ENCODE measurements around the gene HMCN2.

Gene HMCN2

DNA sequence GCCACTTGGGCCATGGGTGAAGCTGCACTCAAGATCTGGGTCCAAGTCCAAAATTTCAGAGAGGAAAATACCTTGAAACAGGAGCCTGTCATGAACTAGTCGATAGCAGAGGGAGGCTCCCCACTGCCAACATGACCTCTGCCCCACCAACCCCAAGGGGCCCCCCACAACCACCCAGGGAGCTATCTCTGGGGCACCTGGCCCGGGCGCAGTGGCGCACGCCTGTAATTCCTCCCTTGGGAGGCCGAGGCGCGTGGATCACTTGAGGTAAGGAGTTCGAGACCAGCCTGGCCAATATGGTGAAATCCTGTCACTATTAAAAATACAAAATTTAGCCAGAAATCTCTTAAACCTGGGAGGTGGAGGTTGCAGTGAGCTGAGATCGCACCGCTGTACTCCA lies 20.1 kb upstream of the HMCN2 start:
- Histone ChIP-seq H2BK120ac (ENCODE audit: low read depth, low read length) (no peak overlapping the region), H3K18ac (ENCODE audit: low read depth in 1 of 2, low read length in 2 of 2) (no peak overlapping the region), H4K91ac (ENCODE audit: low read length) (no peak overlapping the region), H2BK15ac (ENCODE audit: low read depth, poor library complexity, severe bottlenecking) (no peak overlapping the region), H3K4me1 (ENCODE audit: control insufficient read depth, insufficient read depth, low read depth, low read length) (peaks cover 10% of the 10 kb centered on the region), H3K23ac (ENCODE audit: low read length in 2 of 2) (no peak overlapping the region), H3K4ac (ENCODE audit: low read depth in 1 of 2, low read length in 2 of 2) (no peak overlapping the region), H3K14ac (ENCODE audit: low read length in 2 of 2) (no peak overlapping the region), H3K79me1 (replicated peaks; ENCODE audit: low read length, poor library complexity, severe bottlenecking) (no peaks in the 10 kb centered on the region), H3K9ac (ENCODE audit: low read length) (no peak overlapping the region), H4K8ac (ENCODE audit: low read length) (no peak overlapping the region), H2AK5ac (ENCODE audit: low read length, severe bottlenecking) (no peak overlapping the region), H3K27ac (ENCODE audit: low read length, poor library complexity, severe bottlenecking) (no peak overlapping the region), H3K4me2 (ENCODE audit: low read length, poor library complexity, severe bottlenecking) (no peak overlapping the region), H2BK5ac (ENCODE audit: low read depth, low read length, poor library complexity, severe bottlenecking) (no peak overlapping the region), H2BK12ac (ENCODE audit: low read length in 2 of 2) (no peak overlapping the region), H2AFZ (ENCODE audit: low read depth, low read length) (no peak overlapping the region), H3K27me3 (ENCODE audit: control insufficient read depth in 1 of 2, insufficient read depth in 1 of 2, low read length in 2 of 2) (peaks cover 3 to 17% of the 10 kb centered on the region in 2 experiments), H3K9me3 (ENCODE audit: control insufficient read depth, low read length) (peaks cover 5% of the 10 kb centered on the region), H3K36me3 (ENCODE audit: control insufficient read depth in 1 of 2, insufficient read depth in 2 of 2, low read depth in 1 of 2, low read length in 2 of 2) (no peaks in the 10 kb centered on the region), H3K4me3 (ENCODE audit: insufficient read depth in 1 of 2, low read depth in 1 of 2, low read length in 2 of 2) (no peak overlapping the region)
- WGBS = 100% methylated on average over 7 of the region's 11 CpGs
- DNase-seq = no peak

DNA sequence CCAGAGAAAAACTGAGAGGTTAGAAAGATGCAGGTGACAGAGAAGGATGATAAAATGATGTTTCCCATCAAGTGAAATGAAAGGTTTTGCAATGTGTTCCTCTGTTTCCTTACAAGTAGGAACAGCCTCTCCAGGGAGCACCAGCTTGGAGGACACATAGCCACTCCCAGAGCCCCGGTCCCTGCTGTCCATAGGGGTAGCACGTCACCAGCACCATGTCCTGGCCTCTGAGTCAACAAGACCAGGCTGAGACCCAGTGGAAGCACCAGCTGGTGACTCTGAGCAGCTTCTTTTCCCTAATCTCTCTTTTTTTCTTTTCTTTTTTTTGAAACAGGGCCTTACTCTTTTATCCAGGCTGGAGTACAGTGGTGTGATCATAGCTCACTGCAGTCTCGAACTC lies 19.4 kb upstream of the HMCN2 start:
- Histone ChIP-seq H3K4me3 (ENCODE audit: insufficient read depth in 1 of 2, low read depth in 1 of 2, low read length in 2 of 2) (no peak overlapping the region), H3K23ac (ENCODE audit: low read length in 2 of 2) (no peak overlapping the region), H2BK15ac (ENCODE audit: low read depth, poor library complexity, severe bottlenecking) (no peak overlapping the region), H2BK12ac (ENCODE audit: low read length in 2 of 2) (no peak overlapping the region), H2BK5ac (ENCODE audit: low read depth, low read length, poor library complexity, severe bottlenecking) (no peak overlapping the region), H2BK120ac (ENCODE audit: low read depth, low read length) (no peak overlapping the region), H3K4ac (ENCODE audit: low read depth in 1 of 2, low read length in 2 of 2) (no peak overlapping the region), H2AFZ (ENCODE audit: low read depth, low read length) (no peak overlapping the region), H3K9ac (ENCODE audit: low read length) (no peak overlapping the region), H3K36me3 (ENCODE audit: control insufficient read depth in 1 of 2, insufficient read depth in 2 of 2, low read depth in 1 of 2, low read length in 2 of 2) (no peaks in the 10 kb centered on the region), H3K4me2 (ENCODE audit: low read length, poor library complexity, severe bottlenecking) (no peak overlapping the region), H3K14ac (ENCODE audit: low read length in 2 of 2) (no peak overlapping the region), H3K27ac (ENCODE audit: low read length, poor library complexity, severe bottlenecking) (no peak overlapping the region), H2AK5ac (ENCODE audit: low read length, severe bottlenecking) (no peak overlapping the region), H3K9me3 (ENCODE audit: control insufficient read depth, low read length) (peaks cover 11% of the 10 kb centered on the region), H4K91ac (ENCODE audit: low read length) (no peak overlapping the region), H3K18ac (ENCODE audit: low read depth in 1 of 2, low read length in 2 of 2) (no peak overlapping the region), H3K79me1 (replicated peaks; ENCODE audit: low read length, poor library complexity, severe bottlenecking) (no peaks in the 10 kb centered on the region), H3K27me3 (ENCODE audit: control insufficient read depth in 1 of 2, insufficient read depth in 1 of 2, low read length in 2 of 2) (peaks cover 3 to 17% of the 10 kb centered on the region in 2 experiments), H3K4me1 (ENCODE audit: control insufficient read depth, insufficient read depth, low read depth, low read length) (peaks cover 10% of the 10 kb centered on the region), H4K8ac (ENCODE audit: low read length) (no peak overlapping the region)
- DNase-seq = no peak
- 82% methylated on average over 3 of the region's 3 CpGs for WGBS

DNA sequence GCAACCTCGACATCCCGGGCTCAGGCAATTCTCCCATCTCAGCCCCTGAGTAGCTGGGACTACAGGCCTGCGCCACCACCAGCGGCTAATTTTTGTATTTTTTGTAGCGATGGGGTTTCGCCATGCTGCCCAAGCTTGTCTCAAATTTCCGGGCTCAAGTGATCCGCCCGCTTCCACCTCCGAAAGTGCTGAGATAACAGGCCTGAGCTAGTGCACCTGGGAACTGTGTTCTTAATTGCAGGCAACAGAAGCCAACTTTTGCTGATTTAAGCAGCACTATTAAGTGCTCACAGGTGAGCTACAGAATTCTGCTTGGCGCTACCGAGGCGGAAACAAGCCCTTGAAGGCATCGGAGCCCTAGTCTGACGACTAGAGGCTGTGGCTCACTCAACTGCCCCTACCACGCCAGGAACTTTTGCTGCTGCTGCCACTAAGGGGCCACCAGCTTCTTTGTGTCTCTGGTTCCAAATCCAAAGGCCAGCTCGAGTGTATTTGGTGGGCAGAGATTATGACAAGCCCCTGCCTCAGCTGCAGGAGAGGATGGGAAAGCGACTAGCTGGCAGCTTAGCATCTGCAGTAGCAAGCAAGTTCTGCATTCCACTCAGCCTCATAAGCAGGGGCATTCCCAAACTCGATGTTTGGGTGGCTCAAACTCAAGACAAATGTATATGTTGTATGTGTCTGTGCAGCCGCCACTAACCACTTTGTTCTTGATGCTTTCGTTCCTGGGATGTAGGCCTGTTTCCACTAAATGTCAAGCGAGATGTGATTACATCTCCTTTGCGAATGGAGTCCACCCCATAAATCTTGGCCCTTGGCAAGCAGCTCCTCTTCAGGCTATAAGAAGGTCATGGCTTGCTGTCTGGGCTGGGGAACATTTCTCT lies 10.6 kb upstream of the HMCN2 start:
- Histone ChIP-seq H3K9ac (ENCODE audit: low read length) (no peak overlapping the region), H3K79me1 (replicated peaks; ENCODE audit: low read length, poor library complexity, severe bottlenecking) (no peaks in the 10 kb centered on the region), H3K4me1 (ENCODE audit: control insufficient read depth, insufficient read depth, low read depth, low read length) (no peaks in the 10 kb centered on the region), H2BK120ac (ENCODE audit: low read depth, low read length) (no peak overlapping the region), H3K4ac (ENCODE audit: low read depth in 1 of 2, low read length in 2 of 2) (no peak overlapping the region), H4K91ac (ENCODE audit: low read length) (no peak overlapping the region), H3K27me3 (ENCODE audit: control insufficient read depth in 1 of 2, insufficient read depth in 1 of 2, low read length in 2 of 2) (peaks cover 28 to 38% of the 10 kb centered on the region in 2 experiments), H4K8ac (ENCODE audit: low read length) (no peak overlapping the region), H2BK5ac (ENCODE audit: low read depth, low read length, poor library complexity, severe bottlenecking) (no peak overlapping the region), H3K27ac (ENCODE audit: low read length, poor library complexity, severe bottlenecking) (no peak overlapping the region), H3K36me3 (ENCODE audit: control insufficient read depth in 1 of 2, insufficient read depth in 2 of 2, low read depth in 1 of 2, low read length in 2 of 2) (no peaks in the 10 kb centered on the region), H2AK5ac (ENCODE audit: low read length, severe bottlenecking) (no peak overlapping the region), H3K18ac (ENCODE audit: low read depth in 1 of 2, low read length in 2 of 2) (no peak overlapping the region), H2BK15ac (ENCODE audit: low read depth, poor library complexity, severe bottlenecking) (no peak overlapping the region), H3K4me3 (ENCODE audit: insufficient read depth in 1 of 2, low read depth in 1 of 2, low read length in 2 of 2) (no peak overlapping the region), H2AFZ (ENCODE audit: low read depth, low read length) (no peak overlapping the region), H3K9me3 (ENCODE audit: control insufficient read depth, low read length) (peaks cover 12% of the 10 kb centered on the region), H2BK12ac (ENCODE audit: low read length in 2 of 2) (no peak overlapping the region), H3K23ac (ENCODE audit: low read length in 2 of 2) (peak overlapping the region in 1 of 2 experiments; percentile 9), H3K14ac (ENCODE audit: low read length in 2 of 2) (no peak overlapping the region), H3K4me2 (ENCODE audit: low read length, poor library complexity, severe bottlenecking) (no peak overlapping the region)
- peak; percentile 21 for DNase-seq
- WGBS = 69% methylated on average over 23 of the region's 23 CpGs

DNA sequence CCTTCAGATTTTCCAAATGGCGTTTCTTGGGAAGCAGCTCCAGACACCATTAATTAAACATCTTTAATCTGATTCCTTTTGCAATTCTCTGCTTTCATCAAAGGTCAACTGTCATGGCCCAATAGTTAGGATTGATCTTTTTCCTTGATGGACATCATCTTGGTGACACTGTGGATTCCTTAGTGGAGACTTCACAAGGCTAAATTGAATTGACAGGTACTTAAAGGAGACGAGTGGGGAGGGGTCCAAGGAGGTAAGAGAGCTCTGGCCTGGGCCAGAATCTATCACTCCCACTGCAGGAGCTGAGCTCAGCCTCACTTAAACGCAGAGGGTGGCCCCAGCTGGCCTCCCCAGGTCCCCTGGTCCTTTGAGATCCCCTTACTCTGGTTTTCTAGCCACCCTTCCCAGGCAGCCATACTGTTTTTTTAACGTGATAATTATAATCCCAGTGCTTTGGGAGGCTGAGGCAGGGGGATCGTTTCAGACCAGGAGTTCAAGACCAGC lies 9.9 kb upstream of the HMCN2 start:
- Histone ChIP-seq H3K9ac (ENCODE audit: low read length) (no peak overlapping the region), H4K8ac (ENCODE audit: low read length) (no peak overlapping the region), H2BK15ac (ENCODE audit: low read depth, poor library complexity, severe bottlenecking) (no peak overlapping the region), H3K4ac (ENCODE audit: low read depth in 1 of 2, low read length in 2 of 2) (no peak overlapping the region), H4K91ac (ENCODE audit: low read length) (no peak overlapping the region), H3K79me1 (replicated peaks; ENCODE audit: low read length, poor library complexity, severe bottlenecking) (no peaks in the 10 kb centered on the region), H3K27ac (ENCODE audit: low read length, poor library complexity, severe bottlenecking) (no peak overlapping the region), H3K4me3 (ENCODE audit: insufficient read depth in 1 of 2, low read depth in 1 of 2, low read length in 2 of 2) (no peak overlapping the region), H2AFZ (ENCODE audit: low read depth, low read length) (no peak overlapping the region), H2BK12ac (ENCODE audit: low read length in 2 of 2) (no peak overlapping the region), H3K18ac (ENCODE audit: low read depth in 1 of 2, low read length in 2 of 2) (no peak overlapping the region), H3K4me2 (ENCODE audit: low read length, poor library complexity, severe bottlenecking) (no peak overlapping the region), H3K14ac (ENCODE audit: low read length in 2 of 2) (no peak overlapping the region), H2BK5ac (ENCODE audit: low read depth, low read length, poor library complexity, severe bottlenecking) (no peak overlapping the region), H3K4me1 (ENCODE audit: control insufficient read depth, insufficient read depth, low read depth, low read length) (no peaks in the 10 kb centered on the region), H3K9me3 (ENCODE audit: control insufficient read depth, low read length) (peaks cover 5% of the 10 kb centered on the region), H2AK5ac (ENCODE audit: low read length, severe bottlenecking) (no peak overlapping the region), H3K36me3 (ENCODE audit: control insufficient read depth in 1 of 2, insufficient read depth in 2 of 2, low read depth in 1 of 2, low read length in 2 of 2) (no peaks in the 10 kb centered on the region), H3K23ac (ENCODE audit: low read length in 2 of 2) (no peak overlapping the region), H2BK120ac (ENCODE audit: low read depth, low read length) (no peak overlapping the region), H3K27me3 (ENCODE audit: control insufficient read depth in 1 of 2, insufficient read depth in 1 of 2, low read length in 2 of 2) (peaks cover 30 to 42% of the 10 kb centered on the region in 2 experiments)
- WGBS = 42% methylated on average over 5 of the region's 5 CpGs
- DNase-seq = no peak

Measured in mesenchymal stem cell (in vitro differentiated cells and primary cell).